Ovary (tissue), 3 donors: ENCODE results near the gene GTF3C2.

Source experiments
- EP300 ChIP-seq: sonication (generic); formaldehyde crosslinking; IDR thresholded peaks from one replicate; pipeline ENCODE4 v1.6.1; 2017; ENCODE audit warnings: antibody characterized with exemption
- POLR2A ChIP-seq: fragments of 450-650 bp; IDR thresholded peaks from one replicate; pipeline ENCODE4 v1.6.1; 2017; ENCODE audit warnings: antibody characterized with exemption, mild to moderate bottlenecking, moderate library complexity
- TF ChIP-seq, protein P1 (sequence below), 3 donors: fragments of 450-650 bp in 2 of 3; fragments of 200-600 bp in 1 of 3; IDR thresholded peaks; one replicate each; pipeline versions ENCODE4 v1.5.1 to v1.8.0; 2016 to 2022; ENCODE audit warnings: antibody characterized with exemption in 3 of 3, mild to moderate bottlenecking in 1 of 3
- donor health status: DM: no; HTN: no; CAD: no.

DNA sequence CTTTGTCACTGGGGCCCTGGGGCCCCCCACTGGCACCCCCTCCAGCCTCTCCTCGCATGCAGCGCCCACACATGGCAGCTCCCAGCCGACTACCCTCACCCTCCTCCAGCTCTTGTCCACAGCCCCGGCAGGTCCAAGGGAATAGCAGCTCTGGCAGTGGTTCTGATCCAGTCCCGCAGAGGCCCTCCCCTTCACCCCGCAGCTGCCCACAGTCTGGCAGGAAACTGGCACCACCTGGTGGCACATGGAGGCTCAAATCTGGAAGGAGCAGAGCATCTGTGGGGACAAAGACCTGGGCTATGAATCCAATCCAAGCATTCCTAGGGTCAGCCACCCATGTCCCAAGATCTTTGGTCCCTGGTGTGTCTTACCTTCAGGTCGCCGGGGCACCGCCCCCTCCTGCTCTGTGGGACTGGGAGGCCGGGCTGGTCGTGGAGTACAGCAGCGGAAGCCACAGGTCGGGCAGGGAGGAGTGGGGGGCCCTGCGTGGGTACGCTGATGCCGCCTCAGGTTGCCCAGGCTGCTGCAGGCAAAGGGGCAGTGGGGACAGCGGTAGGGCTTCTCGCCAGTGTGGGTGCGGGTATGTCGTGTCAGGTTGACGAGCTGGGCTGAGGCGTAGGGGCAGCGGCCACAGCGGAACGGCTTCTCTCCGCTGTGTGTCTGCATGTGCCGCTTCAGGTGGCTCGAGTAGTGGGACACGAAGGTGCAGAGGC, 21.7 kb upstream of the GTF3C2 start:
- TF ChIP-seq EP300 (no peak), POLR2A (no peak)
- TF ChIP-seq, protein P1, sequence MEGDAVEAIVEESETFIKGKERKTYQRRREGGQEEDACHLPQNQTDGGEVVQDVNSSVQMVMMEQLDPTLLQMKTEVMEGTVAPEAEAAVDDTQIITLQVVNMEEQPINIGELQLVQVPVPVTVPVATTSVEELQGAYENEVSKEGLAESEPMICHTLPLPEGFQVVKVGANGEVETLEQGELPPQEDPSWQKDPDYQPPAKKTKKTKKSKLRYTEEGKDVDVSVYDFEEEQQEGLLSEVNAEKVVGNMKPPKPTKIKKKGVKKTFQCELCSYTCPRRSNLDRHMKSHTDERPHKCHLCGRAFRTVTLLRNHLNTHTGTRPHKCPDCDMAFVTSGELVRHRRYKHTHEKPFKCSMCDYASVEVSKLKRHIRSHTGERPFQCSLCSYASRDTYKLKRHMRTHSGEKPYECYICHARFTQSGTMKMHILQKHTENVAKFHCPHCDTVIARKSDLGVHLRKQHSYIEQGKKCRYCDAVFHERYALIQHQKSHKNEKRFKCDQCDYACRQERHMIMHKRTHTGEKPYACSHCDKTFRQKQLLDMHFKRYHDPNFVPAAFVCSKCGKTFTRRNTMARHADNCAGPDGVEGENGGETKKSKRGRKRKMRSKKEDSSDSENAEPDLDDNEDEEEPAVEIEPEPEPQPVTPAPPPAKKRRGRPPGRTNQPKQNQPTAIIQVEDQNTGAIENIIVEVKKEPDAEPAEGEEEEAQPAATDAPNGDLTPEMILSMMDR (IDR thresholded peaks at IDR 0.05) = no peak
